Gastroesophageal sphincter (tissue), 4 donors: ENCODE measurements around the gene GLCCI1. TPM values are rescaled to one million over a fixed set of nuclear protein-coding genes. Genes with fewer than 3 reads are reported as not detected.

Source experiments
- ATAC-seq: fragments of 150-250 bp; one replicate; pipeline ENCODE4 v1.9.1; 2016; ENCODE audit warnings: mild to moderate bottlenecking, moderate library complexity
- H3K27ac ChIP-seq, 4 donors: fragments of 200-600 bp; sonication (generic) in 3 of 4; 1 replicate in 3 of 4; 2 replicates in 1 of 4; pipeline ENCODE4 v1.5.1; 2016 to 2019
- H3K27me3 ChIP-seq: fragments of 200-600 bp; sonication (generic); one replicate; pipeline ENCODE4 v1.5.1; 2019
- H3K36me3 ChIP-seq, 2 donors: fragments of 200-600 bp; sonication (generic); one replicate each; pipeline ENCODE4 v1.5.1; 2019; ENCODE audit warnings: control low read depth in 1 of 2
- H3K4me1 ChIP-seq, 3 donors: fragments of 200-600 bp; sonication (generic); 1 replicate in 2 of 3; 2 replicates in 1 of 3; pipeline ENCODE4 v1.5.1; 2016 to 2019; ENCODE audit warnings: control low read depth in 2 of 3
- H3K4me3 ChIP-seq, 2 donors: fragments of 200-600 bp; sonication (generic); one replicate each; pipeline ENCODE4 v1.5.1; 2019; ENCODE audit warnings: mild to moderate bottlenecking in 1 of 2, moderate library complexity in 1 of 2
- H3K9me3 ChIP-seq, 3 donors: fragments of 200-600 bp; sonication (generic); one replicate each; pipeline ENCODE4 v1.5.1; 2017 to 2019; ENCODE audit warnings: control low read depth in 2 of 3
- CTCF ChIP-seq, 4 experiments: fragments of 200-600 bp in 2 of 4; fragments of 450-650 bp in 2 of 4; sonication (generic) in 1 of 4; IDR thresholded peaks; one replicate each; pipeline ENCODE4 v1.5.1; 2017 to 2019; ENCODE audit warnings: antibody characterized with exemption in 4 of 4, mild to moderate bottlenecking in 2 of 4, moderate library complexity in 2 of 4
- EP300 ChIP-seq: sonication (generic); formaldehyde crosslinking; IDR thresholded peaks from one replicate; pipeline ENCODE4 v1.6.1; 2017; ENCODE audit warnings: antibody characterized with exemption, mild to moderate bottlenecking
- POLR2A ChIP-seq, 2 donors: fragments of 450-650 bp; IDR thresholded peaks; one replicate each; pipeline ENCODE4 v1.6.1; 2017; ENCODE audit warnings: antibody characterized with exemption in 2 of 2, mild to moderate bottlenecking in 2 of 2, moderate library complexity in 1 of 2
- POLR2AphosphoS5 ChIP-seq: sonication (generic); formaldehyde crosslinking; IDR thresholded peaks from one replicate; pipeline ENCODE4 v1.6.1; 2017; ENCODE audit warnings: antibody characterized with exemption
- WGBS, 2 donors: methylation state at CpG; one replicate each; pipeline ENCODE4 v1.1.5; 2018; ENCODE audit warnings: low coverage in 1 of 2; 5-methylcytosine and 5-hydroxymethylcytosine counted together
- total RNA-seq, 4 donors: library from RNA; depleted of rRNA; stranded (reverse); fragments of >200 nt; gene quantifications; one replicate each; pipeline ENCODE4 v1.1.0, GENCODE V29; 2016

The GLCCI1 gene
- total RNA-seq, 4 donors from 2014 or later, result 2.8 to 16.7 (median 5.2) TPM

GRCh38 chr7:8084836-8085235, 116.2 kb downstream of the GLCCI1 start:
- no peaks in the 10 kb centered on the region for H3K27me3 ChIP-seq
- no peak overlapping the region for H3K4me3 ChIP-seq
- no peaks in the 10 kb centered on the region for H3K4me1 ChIP-seq
- no peak for ATAC-seq
- WGBS, 2 donors, result 88 to 95% methylated on average over 5 of the region's 5 CpGs
- H3K27ac ChIP-seq, result no peak overlapping the region
- H3K36me3 ChIP-seq, result peaks cover 0 to 22% of the 10 kb centered on the region in 2 donors
- TF ChIP-seq EP300, result no peak
- no peak for TF ChIP-seq CTCF (IDR thresholded peaks at IDR 0.05)
- no peaks in the 10 kb centered on the region for H3K9me3 ChIP-seq

- no peak overlapping the region for H3K4me3 ChIP-seq
- no peaks in the 10 kb centered on the region for H3K27me3 ChIP-seq
- H3K9me3 ChIP-seq, result no peaks in the 10 kb centered on the region
- H3K27ac ChIP-seq, result no peak overlapping the region
- no peak for ATAC-seq
- no peaks in the 10 kb centered on the region for H3K4me1 ChIP-seq
- whole genome bisulfite sequencing, 2 donors, result 92% methylated on average over 3 of the region's 3 CpGs; no CpG with 5 or more reads in 1 of the 2 donors
- H3K36me3 ChIP-seq, result peaks cover 0 to 22% of the 10 kb centered on the region in 2 donors
- TF ChIP-seq POLR2A (IDR thresholded peaks at IDR 0.05), result no peak
- no peak for TF ChIP-seq EP300
- TF ChIP-seq POLR2AphosphoS5, result no peak
- no peak for TF ChIP-seq CTCF (IDR thresholded peaks at IDR 0.05)
Observed at GRCh38 chr7:8085420-8085819, 116.8 kb downstream of the GLCCI1 start.

GRCh38 chr7:8086239-8086638, 117.6 kb downstream of the GLCCI1 start:
- ATAC-seq, result no peak
- Histone ChIP-seq H3K9me3 (no peaks in the 10 kb centered on the region), H3K27ac (no peak overlapping the region), H3K36me3 (peaks cover 0 to 22% of the 10 kb centered on the region in 2 donors), H3K27me3 (no peaks in the 10 kb centered on the region), H3K4me3 (no peak overlapping the region), H3K4me1 (no peaks in the 10 kb centered on the region)
- 71 to 87% methylated on average over 3 to 5 of the region's 6 CpGs for WGBS, 2 donors
- TF ChIP-seq CTCF (IDR thresholded peaks at IDR 0.05) (no peak), POLR2AphosphoS5 (no peak), EP300 (no peak), POLR2A (IDR thresholded peaks at IDR 0.05) (no peak)

GRCh38 chr7:8089036-8089780, 120.6 kb downstream of the GLCCI1 start:
- no peak for ATAC-seq
- Histone ChIP-seq H3K36me3 (peaks cover 0 to 22% of the 10 kb centered on the region in 2 donors), H3K4me1 (no peaks in the 10 kb centered on the region), H3K27me3 (no peaks in the 10 kb centered on the region), H3K9me3 (no peaks in the 10 kb centered on the region), H3K27ac (no peak overlapping the region), H3K4me3 (no peak overlapping the region)
- no peak for TF ChIP-seq POLR2A (IDR thresholded peaks at IDR 0.05)
- 83 to 86% methylated on average over 6 of the region's 6 CpGs for WGBS, 2 donors

GRCh38 chr7:8092140-8092539, 123.5 kb downstream of the GLCCI1 start:
- H3K4me1 ChIP-seq, result no peaks in the 10 kb centered on the region
- WGBS, 2 donors, result 83% methylated on average over 2 of the region's 2 CpGs
- no peaks in the 10 kb centered on the region for H3K27me3 ChIP-seq
- no peak for ATAC-seq
- peaks cover 0 to 2% of the 10 kb centered on the region in 2 donors for H3K36me3 ChIP-seq
- no peak overlapping the region for H3K27ac ChIP-seq
- TF ChIP-seq POLR2A (IDR thresholded peaks at IDR 0.05) (no peak), POLR2AphosphoS5 (no peak), CTCF (IDR thresholded peaks at IDR 0.05) (no peak), EP300 (no peak)
- H3K4me3 ChIP-seq, result no peak overlapping the region
- H3K9me3 ChIP-seq, result no peaks in the 10 kb centered on the region
